Measurements from ENCODE around the gene VPS51. TPM values are rescaled to one million over a fixed set of nuclear protein-coding genes. Genes with fewer than 3 reads are reported as not detected.

The VPS51 gene
- total and polyA plus RNA-seq, 9 of the 15 experiments (the other 6 are each of a cell fraction or from before 2014, with no cell fraction given) = 1.8 to 143 (median 46.8) TPM

DNA sequence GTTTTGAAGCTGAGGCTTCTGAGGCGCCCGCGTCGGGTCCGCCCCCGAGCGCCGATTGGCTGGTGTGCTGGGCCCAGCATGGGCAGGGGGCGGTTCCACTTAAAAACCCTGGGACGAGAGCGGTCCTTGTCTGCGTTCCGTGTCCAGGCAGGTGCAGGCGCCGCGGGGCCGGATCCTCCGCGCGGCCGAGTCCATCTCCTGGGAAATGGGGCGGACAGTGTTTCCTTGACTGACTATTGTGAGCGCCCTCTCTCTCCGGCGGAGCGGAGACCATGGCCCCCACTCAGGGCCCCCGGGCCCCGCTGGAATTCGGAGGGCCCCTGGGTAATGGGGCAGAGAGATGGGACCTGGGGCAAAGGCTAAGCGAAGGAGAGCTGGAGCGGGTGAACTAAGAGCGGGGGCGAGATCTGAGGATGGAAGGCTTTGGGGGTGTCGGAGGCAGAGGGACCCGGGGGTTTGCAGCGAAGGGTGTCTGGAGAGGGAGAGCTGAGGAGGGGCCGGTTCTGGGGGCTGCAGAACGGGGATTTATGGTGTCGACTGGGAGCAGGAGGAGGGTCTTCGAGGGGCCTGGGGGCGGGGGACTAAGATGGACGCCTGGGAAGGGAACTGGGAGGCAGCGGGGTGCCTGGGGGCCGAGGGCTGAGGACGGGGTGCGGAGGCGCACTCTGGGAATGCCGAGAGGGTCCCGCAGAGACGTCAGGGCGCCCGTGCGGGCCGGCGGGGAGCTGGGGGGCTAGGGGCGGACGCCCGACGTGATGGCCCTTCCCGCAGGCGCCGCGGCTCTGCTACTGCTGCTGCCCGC, 15.9 kb downstream of the VPS51 start, which contains the start of gene TM7SF2 (continued):
- TF ChIP-seq ZNF431 (CRISPR knock-in tag; IDR thresholded peaks at IDR 0.05) (no peak), HDGF (IDR thresholded peaks at IDR 0.05) (no peak), ETV6 (IDR thresholded peaks at IDR 0.05; ENCODE audit: borderline replicate concordance in 1 of 2, low read depth in 2 of 2, low read length in 1 of 2) (no peak), ETV6 (CRISPR knock-in tag; IDR thresholded peaks at IDR 0.05; ENCODE audit: borderline replicate concordance) (no peak), HMGN3 (IDR thresholded peaks at IDR 0.05; ENCODE audit: borderline replicate concordance, extremely low read depth, insufficient read length, low read depth, low read length) (peak; percentile 67), CXXC5 (CRISPR knock-in tag; IDR thresholded peaks at IDR 0.05) (peak; percentile 83), ZNF3 (CRISPR knock-in tag; IDR thresholded peaks at IDR 0.05) (no peak), NFIX (CRISPR knock-in tag; IDR thresholded peaks at IDR 0.05; ENCODE audit: low read depth) (no peak; the same call in 1 of the 2 replicates), PML (IDR thresholded peaks at IDR 0.05; ENCODE audit: low read length) (no peak; the same call in 1 of the 2 replicates), CREB1 (IDR thresholded peaks at IDR 0.05) (no peak), CREB1 (CRISPR knock-in tag; IDR thresholded peaks at IDR 0.05) (no peak), SRSF1 (IDR thresholded peaks at IDR 0.05; ENCODE audit: low read depth, low read length) (no peak), SETDB1 (IDR thresholded peaks at IDR 0.05; ENCODE audit: low read length) (no peak), POLR2H (tag; IDR thresholded peaks at IDR 0.05; ENCODE audit: low read depth) (peak; percentile 90), CTBP1 (IDR thresholded peaks at IDR 0.05; ENCODE audit: borderline replicate concordance) (peak; percentile 30; the same call in 1 of the 2 replicates), NEUROD1 (IDR thresholded peaks at IDR 0.05; ENCODE audit: borderline replicate concordance, low read depth, low read length, partially characterized antibody) (no peak), ZNF23 (CRISPR knock-in tag; IDR thresholded peaks at IDR 0.05) (no peak), RBM39 (optimal IDR thresholded peaks at IDR 0.05; ENCODE audit: low read depth, low read length) (no peak), EP300 (IDR thresholded peaks at IDR 0.05; ENCODE audit: low read length) (no peak)
- TF ChIP-seq, protein P1, sequence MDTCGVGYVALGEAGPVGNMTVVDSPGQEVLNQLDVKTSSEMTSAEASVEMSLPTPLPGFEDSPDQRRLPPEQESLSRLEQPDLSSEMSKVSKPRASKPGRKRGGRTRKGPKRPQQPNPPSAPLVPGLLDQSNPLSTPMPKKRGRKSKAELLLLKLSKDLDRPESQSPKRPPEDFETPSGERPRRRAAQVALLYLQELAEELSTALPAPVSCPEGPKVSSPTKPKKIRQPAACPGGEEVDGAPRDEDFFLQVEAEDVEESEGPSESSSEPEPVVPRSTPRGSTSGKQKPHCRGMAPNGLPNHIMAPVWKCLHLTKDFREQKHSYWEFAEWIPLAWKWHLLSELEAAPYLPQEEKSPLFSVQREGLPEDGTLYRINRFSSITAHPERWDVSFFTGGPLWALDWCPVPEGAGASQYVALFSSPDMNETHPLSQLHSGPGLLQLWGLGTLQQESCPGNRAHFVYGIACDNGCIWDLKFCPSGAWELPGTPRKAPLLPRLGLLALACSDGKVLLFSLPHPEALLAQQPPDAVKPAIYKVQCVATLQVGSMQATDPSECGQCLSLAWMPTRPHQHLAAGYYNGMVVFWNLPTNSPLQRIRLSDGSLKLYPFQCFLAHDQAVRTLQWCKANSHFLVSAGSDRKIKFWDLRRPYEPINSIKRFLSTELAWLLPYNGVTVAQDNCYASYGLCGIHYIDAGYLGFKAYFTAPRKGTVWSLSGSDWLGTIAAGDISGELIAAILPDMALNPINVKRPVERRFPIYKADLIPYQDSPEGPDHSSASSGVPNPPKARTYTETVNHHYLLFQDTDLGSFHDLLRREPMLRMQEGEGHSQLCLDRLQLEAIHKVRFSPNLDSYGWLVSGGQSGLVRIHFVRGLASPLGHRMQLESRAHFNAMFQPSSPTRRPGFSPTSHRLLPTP (IDR thresholded peaks at IDR 0.05; ENCODE audit: borderline replicate concordance, extremely low read depth, insufficient read length) = no peak
- TF ChIP-seq, protein P2, sequence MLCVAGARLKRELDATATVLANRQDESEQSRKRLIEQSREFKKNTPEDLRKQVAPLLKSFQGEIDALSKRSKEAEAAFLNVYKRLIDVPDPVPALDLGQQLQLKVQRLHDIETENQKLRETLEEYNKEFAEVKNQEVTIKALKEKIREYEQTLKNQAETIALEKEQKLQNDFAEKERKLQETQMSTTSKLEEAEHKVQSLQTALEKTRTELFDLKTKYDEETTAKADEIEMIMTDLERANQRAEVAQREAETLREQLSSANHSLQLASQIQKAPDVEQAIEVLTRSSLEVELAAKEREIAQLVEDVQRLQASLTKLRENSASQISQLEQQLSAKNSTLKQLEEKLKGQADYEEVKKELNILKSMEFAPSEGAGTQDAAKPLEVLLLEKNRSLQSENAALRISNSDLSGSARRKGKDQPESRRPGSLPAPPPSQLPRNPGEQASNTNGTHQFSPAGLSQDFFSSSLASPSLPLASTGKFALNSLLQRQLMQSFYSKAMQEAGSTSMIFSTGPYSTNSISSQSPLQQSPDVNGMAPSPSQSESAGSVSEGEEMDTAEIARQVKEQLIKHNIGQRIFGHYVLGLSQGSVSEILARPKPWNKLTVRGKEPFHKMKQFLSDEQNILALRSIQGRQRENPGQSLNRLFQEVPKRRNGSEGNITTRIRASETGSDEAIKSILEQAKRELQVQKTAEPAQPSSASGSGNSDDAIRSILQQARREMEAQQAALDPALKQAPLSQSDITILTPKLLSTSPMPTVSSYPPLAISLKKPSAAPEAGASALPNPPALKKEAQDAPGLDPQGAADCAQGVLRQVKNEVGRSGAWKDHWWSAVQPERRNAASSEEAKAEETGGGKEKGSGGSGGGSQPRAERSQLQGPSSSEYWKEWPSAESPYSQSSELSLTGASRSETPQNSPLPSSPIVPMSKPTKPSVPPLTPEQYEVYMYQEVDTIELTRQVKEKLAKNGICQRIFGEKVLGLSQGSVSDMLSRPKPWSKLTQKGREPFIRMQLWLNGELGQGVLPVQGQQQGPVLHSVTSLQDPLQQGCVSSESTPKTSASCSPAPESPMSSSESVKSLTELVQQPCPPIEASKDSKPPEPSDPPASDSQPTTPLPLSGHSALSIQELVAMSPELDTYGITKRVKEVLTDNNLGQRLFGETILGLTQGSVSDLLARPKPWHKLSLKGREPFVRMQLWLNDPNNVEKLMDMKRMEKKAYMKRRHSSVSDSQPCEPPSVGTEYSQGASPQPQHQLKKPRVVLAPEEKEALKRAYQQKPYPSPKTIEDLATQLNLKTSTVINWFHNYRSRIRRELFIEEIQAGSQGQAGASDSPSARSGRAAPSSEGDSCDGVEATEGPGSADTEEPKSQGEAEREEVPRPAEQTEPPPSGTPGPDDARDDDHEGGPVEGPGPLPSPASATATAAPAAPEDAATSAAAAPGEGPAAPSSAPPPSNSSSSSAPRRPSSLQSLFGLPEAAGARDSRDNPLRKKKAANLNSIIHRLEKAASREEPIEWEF (CRISPR knock-in tag; IDR thresholded peaks at IDR 0.05) = no peak

Measured in K562 (cell line).